GM19452 (cell line): ENCODE measurements around the gene COQ10B.

ENCODE experiments used
- ATAC-seq: cut with Tn5 transposase; IDR thresholded peaks from one replicate; pipeline ENCODE4 v1.9.1; 2021; ENCODE audit not compliant: unreplicated experiment

Gene COQ10B

DNA sequence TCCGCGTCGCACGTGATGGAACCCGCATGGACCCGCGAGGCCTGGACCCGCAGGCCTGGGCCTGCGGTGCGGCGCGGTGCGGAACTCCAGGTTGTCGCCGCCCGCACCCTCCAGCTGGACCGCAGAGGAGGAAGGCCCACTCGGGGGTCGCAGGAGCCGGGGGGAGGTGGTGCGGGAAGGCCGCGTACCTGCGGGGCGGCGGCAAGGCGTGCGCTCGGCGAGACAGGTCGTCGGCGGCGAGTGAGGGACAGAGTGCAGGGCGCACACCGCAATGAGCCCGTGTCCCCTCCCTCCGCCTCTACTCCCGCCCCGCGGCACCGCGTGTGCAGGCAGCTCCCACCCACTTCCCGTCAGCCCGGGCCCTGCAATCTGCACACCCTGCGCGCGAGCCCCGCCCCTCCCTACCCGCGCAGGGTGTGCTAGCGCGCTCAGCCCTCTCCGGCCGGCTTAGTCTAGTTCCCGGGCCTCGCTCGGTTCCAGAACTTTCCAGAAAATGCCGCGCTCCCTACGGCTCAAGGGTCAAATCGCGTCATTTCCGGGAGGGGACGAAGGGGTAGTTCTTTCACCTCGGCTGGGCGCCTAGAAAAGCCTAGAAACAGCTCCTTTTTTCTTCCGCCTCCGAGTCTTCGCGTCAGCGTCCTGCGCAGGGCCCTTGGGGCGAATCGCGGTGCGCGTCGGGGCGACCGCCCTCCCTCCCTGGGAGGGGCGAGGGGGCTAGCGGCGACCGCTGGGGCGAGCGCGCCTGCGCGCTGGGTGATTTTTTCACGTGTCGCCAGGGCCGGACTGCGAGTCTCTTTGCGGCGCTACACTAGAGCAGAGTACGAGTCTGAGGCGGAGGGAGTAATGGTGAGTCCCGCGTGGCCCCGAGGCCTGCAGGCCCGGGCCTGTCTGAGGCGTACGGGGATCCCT lies 46.5 kb downstream of the COQ10B start, which contains the start of the genes HSPD1 and HSPE1:
HSPD1 (minus strand) TSS at position 247 of the 909 bp plus-strand sequence. CDS start 992 bp downstream, outside the sequence.
HSPE1 (plus strand) TSS at position 786 of the 909 bp plus-strand sequence; CDS start at position 844, 58 bp downstream.
- ATAC-seq, result peak; percentile 83

DNA sequence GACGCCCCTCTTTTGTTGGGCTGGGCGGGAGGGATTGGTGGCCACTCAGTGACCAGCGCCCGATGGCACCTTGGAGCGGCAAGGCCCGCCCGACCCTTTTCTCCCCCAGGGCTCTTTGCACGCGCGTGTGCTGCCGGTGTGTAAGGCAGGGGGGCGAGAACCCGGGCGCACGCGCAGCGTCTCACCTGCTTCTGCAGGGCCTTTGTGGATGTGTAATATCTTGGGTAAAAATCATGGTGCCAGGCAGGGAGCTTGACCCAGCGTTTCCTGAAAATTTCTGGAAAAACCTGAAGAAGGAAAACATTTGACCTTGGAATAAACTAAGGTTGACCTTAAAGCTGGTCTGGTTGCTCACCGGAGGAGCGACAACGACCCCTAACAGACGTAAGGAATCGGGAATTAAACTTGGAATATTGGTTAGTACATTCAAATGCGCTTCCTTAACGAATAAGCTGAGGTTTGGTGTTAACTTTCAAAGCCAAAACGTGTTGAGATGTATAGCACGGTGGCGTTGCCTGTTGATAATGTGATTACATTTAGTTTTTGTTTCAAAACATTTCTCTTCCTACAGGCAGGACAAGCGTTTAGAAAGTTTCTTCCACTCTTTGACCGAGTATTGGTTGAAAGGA lies 47.3 kb downstream of the COQ10B start:
- peak; percentile 1 for ATAC-seq

DNA sequence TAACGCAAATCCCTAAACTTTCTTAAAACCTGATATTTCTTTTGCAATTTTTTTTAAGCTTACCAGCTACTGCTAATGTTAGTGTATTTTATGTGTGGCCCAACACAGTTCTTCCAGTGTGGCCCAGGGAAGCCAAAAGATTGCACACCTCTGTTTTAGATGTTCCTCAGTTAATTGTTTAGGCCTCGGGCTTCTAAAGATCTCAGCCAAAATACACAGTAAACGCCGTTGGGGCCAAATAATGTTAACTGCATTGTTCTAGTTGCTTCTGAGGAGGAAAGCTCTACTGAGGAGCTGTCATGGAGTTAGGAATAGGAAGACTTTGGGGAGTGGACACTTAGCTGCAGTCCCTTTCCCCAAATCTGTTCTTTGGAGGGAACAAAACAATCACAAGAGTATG lies 48.8 kb downstream of the COQ10B start:
- no peak for ATAC-seq

DNA sequence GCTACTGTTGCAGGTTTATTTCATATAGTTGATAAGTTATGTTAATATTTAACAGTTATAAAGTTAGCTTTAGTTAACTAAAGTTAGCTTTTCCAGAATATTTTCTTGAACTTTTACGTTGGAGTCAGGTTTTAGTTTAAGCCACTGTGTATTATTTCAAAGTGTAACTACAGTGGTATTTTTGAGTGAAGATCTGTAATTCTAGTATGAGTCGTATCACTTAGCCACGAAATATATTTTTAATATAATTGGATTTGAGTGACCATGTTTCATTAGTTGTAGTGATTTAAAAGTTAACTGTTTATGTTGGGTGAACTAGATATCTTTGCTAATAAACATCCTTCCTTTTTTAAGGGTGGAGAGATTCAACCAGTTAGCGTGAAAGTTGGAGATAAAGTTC lies 49.3 kb downstream of the COQ10B start:
- ATAC-seq, result no peak

DNA sequence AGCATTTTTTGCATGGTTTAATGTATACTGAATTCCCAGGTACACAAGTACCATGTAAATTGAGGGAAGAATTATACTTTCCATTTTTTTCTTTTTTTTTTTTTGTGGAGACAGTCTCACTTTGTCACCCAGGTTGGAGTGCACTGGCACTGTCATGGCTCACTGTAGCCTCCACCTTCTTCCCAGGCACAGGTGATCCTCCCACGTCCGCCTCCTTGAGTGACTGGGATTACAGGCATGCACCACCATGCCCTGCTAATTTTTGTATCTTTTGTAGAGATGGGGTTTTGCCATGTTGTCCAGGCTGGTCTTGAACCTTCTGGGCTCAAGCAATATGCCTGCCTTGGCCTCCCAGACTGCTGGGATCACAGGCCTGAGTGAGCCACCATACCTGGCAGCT lies 50.6 kb downstream of the COQ10B start:
- no peak for ATAC-seq

DNA sequence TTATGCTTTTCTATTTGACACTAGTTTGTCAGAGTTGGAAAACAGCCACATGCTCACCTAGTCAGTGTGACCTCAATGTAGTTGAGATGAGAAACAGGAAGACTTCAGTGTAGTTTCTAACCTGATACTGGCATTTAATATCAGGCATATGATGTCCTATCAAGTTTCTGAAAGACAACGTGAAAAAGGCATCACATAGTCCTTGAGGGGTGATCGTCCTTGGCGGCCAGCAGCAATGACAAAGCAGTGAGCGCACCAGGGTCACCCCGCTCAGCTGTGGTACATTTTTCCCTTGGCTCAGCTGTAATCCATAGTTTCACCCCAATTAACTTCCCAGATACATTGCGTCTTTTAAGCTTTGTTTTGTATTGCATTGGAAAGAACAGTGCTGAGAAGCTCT lies 51.2 kb downstream of the COQ10B start:
- ATAC-seq, result no peak

DNA sequence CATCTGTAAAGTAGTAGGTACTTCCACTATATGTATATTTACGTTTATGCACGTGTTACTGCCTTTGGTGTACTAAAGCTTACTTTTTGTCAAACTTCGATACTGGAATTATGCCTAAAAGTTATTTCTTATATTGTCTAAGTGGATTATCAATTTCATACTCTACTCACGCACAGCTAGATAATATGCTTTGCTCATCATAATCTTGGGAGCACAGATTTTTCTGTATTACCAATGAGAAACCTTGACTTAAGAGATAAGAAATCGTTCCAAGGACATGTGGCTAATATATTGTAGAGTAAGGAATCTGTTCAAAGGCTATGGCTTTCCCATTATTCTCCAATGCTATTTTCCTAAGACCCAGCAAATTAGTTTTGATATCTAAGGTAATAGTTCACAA lies 53.3 kb downstream of the COQ10B start:
- no peak for ATAC-seq

DNA sequence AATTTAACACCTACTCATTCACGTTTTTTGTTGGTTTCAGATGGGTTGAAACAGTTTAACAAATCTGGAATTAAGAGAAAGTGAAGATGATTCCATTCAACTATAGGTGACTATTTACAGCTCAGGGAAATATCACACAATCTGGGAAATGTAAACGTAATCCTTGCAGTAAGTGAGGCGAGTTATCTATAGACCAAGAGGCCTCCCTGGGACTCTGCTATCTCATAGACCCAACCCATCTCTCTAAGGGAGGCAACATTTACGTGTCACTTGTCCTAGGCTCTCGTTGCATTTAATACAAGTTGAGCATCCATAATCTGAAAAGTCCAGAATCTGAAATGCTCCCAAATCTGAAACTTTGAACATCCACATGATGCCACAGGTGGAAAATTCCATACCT lies 60.6 kb downstream of the COQ10B start:
- no peak for ATAC-seq

DNA sequence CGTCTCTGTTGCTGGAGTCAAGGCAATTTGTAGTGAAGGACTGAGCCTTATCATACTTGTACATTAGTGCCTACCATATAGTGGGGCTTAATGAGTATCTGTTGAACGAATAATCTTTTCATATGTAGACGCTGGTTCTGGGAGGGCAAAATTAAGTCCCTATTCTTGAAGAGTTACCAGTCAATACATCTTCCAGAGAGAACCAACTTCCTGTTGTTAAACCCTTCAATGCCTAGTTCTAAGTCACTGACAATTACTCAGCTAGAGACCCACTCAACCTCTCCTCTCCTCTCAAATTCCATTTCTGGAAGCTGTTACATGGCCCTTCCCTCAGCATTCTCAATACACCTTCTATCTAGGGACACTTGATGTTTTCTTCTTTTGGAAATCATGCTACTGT lies 61.4 kb downstream of the COQ10B start:
- ATAC-seq, result no peak

DNA sequence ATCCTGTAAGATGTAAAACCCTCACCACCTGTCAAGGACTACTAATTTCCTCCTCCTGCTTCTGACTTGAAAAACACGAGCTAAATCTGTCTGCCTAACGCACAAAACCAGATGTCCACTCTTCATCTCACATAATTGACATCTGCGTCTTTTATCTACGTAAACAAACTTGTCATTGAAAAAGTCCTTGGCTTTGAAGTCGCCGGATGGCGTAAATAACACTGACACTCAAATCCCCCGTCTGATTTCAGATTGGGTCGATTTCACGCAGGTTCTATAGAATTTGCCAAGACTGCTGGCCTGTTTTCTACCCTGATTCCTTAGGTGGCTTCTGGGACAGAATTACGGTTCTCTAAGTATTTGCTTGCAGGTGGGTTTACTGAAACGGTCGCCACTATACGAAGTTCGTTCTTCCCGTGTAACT lies 62.0 kb downstream of the COQ10B start:
- peak; percentile 0 for ATAC-seq

DNA sequence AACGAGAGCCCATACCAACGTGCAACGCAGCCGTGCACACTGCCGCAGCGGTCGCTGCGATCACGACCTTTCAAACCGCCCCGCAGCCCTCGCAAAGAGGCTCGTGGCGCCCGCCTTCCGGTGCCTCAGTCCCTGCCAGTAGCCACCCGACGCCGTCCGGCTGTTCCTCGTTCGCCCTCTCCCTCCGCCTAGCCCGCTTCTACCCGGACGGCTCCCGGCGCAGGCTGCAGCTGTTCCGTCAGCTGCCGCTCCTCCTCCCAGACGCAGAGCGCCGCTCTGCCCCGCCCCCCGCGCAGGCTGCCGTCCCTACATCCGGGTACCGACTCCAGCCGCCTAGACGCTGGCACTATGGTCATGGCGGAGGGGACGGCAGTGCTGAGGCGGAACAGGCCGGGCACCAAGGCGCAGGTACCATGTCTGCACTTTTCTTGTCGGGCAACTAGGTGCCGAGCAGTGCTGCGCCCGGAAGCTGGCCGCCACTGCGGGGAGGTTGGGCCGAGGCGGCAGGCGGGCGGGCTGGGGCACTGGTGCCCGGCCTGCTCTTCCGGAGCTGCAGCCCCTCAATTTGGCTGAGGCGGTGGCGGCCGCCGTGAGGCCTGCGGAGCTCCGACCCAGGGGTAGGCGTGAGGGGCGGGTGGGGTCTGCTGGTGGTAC lies 62.5 kb downstream of the COQ10B start, which contains the start of gene MOB4:
MOB4 (plus strand) TSS at position 328 of the 654 bp plus-strand sequence; CDS start at position 349, 21 bp downstream.
- peak; percentile 94 for ATAC-seq

DNA sequence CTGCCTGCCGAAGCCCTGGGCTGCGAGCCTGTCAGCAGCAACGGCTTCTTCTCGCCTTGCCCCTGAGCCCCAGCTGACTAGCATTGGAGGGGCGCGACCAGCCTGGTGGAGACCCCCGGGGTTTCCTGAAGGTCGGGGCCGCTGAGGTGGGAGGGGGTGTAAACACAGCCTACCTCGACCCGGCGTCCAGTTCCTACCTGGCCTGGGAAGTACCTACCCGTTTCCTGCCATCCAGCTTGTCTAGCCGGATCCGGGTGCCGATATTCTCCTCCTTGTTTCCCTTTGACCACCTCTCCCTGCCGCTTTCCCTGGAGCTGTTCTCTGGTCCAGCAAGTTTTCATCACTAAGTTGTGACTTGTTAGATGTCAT lies 63.0 kb downstream of the COQ10B start:
- peak; percentile 8 for ATAC-seq

DNA sequence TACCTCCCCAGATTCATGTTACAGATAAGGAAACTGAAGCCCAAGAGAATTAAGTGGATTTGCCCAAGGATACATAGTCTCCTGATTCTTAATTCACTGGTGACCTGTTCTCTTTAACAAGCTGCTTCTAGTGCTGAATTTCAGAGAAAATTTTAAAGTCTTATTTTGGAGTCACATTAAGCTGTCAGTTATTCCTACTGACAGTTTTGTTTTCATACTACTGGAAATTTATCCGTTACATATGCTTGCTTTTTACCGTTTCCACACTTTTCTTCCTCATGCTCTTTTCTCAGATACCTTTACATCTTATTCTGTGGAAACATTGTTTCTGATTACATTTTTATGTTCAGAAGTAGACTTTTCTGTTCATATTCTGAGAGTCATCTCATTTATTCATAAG lies 63.8 kb downstream of the COQ10B start:
- ATAC-seq, result no peak
